ENCODE measurements around the gene ACADS. TPM values are rescaled to one million over a fixed set of nuclear protein-coding genes. Genes with fewer than 3 reads are reported as not detected.

The ACADS gene
- total RNA-seq, 2 experiments from 2014 or later, result 11.8 to 12.6 TPM

DNA sequence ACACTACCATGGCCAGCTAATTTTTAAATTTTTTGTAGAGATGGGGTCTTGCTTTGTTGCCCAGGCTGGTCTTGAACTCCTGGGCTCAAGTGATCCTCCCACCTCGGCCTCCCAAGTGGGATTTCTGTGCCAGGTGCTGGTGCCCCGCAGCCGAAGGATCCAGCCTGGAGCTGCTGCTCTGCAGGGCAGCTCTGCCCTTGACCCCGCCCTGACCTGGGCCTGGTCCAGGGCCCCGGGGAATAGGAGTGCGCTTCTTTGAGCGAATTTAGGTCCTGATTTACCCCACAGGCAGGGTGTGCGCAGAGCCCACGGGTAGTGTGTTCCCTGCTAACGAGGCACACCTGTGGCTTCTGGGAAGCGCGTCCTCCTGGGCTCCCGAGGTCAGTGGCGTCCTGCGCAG lies 15.2 kb downstream of the ACADS start:
- POLR2A ChIA-PET, result no interaction called here
- CTCF ChIA-PET, result no interaction called here

DNA sequence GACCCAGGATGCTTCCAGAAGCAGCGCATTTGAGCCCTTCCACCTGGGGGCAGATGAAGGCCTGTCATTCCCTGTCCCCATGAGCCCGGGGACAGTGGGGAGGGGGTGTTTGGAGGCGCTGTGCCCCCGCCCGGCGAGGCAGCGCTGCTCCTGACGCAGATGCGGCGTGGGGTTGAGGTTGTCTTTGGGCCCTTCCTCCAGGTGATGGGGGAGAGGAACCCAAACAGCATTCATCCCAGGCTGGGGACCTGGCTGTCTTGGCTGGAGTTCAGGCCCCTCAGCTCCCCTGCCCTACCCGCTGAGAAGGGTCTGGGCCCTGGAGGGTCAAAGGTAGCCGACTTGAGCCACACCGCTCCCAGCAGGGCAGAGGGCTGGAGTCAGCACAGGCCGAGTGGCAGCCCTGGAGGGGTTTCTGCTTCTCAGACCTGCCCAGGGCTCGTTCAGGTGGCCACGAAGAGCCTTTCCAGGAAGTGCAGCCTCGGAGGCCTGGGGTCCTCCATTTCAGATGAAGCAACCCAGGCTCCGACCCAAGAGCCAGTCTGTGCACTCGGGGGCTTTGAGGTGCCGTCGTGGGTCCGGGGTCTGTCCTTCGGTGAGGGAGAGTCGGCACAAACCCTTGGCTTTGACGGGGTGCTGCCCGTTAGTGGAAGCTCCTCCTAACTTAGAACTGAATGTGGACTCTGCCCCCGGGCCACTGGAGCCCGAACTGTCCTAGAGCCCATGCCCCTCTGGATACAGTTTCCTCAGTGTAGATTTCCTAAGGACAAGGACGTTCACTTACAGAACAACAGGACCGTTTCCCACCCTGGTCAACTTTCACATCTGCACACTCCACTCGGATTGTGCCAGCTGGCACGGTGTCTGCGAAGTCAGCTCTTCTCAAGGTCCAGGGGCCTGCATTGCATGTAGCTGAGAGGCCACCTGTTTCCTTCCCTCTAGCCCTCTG lies 16.1 kb downstream of the ACADS start:
- ChIA-PET POLR2A (no interaction called here), CTCF (interaction anchor here (0.7 kb wide), 1 partner anchor 129 kb away, joined by 3 read pairs; no protein-coding TSS in a partner anchor)

DNA sequence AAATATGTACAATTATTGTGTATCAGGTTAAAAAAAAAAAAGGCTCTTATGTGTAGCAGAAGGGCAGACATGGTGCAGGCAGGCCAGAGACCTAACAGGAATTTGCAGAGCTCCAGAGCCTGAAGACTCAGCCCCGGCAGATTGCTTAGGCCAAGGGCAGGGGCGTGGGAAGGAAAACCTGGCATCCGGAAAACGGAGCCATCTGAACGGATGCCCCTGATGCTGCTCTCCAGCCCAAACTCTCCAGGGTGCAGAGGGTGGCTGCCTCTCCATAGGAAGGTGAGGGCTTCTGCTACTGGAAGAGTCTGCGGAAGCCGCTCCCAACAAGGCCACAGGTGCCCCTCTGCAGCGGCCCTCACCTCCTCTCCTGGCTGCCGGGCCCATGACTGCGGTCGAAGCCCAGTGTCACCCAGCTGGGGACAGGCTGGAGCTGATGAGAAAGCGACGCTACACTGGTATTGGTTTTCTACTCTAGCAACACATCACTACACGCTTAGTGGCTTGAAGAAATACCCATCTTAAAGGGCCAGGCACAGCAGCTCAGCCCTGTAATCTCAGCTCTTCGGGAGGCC lies 19.4 kb downstream of the ACADS start:
- CTCF ChIA-PET, result interaction anchor here (0.5 to 1.1 kb wide), 5 partner anchors 9 to 446 kb away, joined by 3 to 5 read pairs (median 3); no protein-coding TSS in a partner anchor
- POLR2A ChIA-PET, result no interaction called here

DNA sequence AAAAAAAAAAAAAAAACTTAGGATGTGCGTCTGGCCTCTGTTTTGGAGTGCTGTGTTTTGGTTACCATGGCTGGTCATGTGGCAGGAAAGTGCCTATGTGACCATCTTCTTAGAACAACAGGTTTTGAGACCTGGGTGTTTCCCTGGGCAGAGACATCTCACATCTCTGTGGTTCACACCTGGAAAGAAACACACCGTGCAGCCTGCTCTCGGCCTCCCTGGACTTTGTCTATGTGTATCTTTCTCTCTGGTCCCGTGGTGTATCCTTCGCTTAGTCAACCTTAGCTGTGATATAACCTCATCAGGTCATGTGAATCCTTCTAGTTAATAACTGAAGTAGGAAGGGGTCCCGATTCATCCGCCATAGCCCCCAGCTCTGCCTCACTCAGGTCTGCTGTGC lies 22.6 kb downstream of the ACADS start:
- ChIA-PET POLR2A (no interaction called here), CTCF (interaction anchor here (0.7 kb wide), 1 partner anchor 381 kb away, joined by 3 read pairs; no protein-coding TSS in a partner anchor)

GRCh38 chr12:120749256-120749655 lies 23.6 kb downstream of the ACADS start:
- POLR2A ChIA-PET, result interaction anchor here (0.5 kb wide), 1 partner anchor 407 kb away, joined by 5 read pairs; no protein-coding TSS in a partner anchor
- CTCF ChIA-PET, result interaction anchor here (0.7 kb wide), 3 partner anchors 22 to 1159 kb away, joined by 3 to 4 read pairs (median 3); no protein-coding TSS in a partner anchor

DNA sequence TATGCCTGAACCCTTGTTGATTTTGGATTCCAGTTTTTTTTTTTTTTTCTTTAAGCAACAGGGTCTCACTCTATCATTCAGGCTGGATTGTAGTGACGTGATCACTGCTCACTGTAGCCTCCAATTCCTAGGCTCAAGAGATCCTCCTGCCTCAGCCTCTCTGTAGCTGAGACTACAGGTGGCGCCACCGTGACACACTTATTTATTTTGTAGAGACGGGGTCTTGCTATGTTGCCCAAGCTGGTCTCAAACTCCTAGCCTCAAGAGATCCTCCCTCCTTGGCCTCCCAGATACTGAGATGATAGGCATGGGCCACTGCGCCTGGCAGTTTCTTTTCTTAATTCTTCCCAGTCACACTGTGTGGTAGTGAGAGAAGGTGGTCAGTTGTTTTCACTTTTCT lies 25.2 kb downstream of the ACADS start:
- ChIA-PET CTCF (interaction anchor here (0.7 kb wide), 2 partner anchors 85 to 468 kb away, joined by 3 read pairs; no protein-coding TSS in a partner anchor), POLR2A (no interaction called here)

DNA sequence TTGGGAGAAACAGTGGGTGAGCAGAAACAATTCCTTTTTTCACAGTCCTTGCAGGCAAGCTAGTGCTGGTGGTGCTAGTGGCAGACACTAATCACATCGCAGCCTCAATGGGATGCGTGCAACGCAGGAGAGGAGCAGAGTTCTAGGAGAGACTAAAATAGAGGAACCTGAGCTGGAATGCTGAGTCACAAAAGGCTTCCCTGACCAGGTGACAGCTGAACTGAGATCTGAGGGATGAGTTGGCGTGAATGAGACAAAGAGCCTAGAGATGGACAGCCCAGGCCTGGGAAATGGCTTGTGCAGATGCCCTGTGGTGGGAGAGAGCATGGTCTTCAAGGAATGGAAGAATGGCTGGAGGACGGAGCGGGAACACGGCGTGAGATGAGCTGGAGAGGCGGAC lies 25.8 kb downstream of the ACADS start:
- ChIA-PET CTCF (interaction anchor here (0.7 kb wide), 2 partner anchors 329 to 467 kb away, joined by 3 read pairs; no protein-coding TSS in a partner anchor), POLR2A (no interaction called here)

- POLR2A ChIA-PET, result no interaction called here
- CTCF ChIA-PET, result interaction anchor here (1.2 kb wide), 1 partner anchor 9 kb away, joined by 3 read pairs; no protein-coding TSS in a partner anchor
Measured at GRCh38 chr12:120754792-120755191, 29.2 kb downstream of the ACADS start.

- ChIA-PET POLR2A (no interaction called here), CTCF (no interaction called here)
Measured at GRCh38 chr12:120755269-120755668, 29.6 kb downstream of the ACADS start.

DNA sequence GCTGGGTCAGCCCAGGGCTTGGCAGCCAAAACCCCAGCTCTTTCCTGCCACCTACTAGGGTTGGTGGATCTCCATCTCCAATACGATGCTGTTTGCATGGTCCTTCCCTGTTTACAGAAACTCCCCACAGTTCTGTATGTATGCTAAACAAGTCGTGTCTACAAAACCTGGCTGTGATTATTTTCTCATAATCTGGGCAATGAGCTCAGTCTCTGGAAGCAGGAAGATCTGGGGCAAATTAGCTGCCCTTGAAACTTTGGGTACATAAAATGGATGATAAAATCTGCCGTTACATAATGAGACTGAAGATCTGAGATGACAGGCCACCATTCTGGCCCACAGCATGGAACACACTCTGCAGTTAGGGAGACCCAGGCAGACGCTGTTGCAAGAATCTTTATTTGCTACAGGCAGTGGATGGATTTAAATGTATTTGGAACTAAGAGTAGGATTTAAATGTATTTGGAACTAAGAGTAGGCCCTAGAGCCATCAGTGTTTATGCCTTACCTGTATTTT lies 31.7 kb downstream of the ACADS start:
- ChIA-PET POLR2A (interaction anchor here (1.5 kb wide), 1 partner anchor 70 kb away, joined by 6 read pairs; the partner anchor contains the start of gene MLEC), CTCF (no interaction called here)

GRCh38 chr12:120757949-120758348 lies 32.3 kb downstream of the ACADS start:
- CTCF ChIA-PET, result no interaction called here
- POLR2A ChIA-PET, result no interaction called here

DNA sequence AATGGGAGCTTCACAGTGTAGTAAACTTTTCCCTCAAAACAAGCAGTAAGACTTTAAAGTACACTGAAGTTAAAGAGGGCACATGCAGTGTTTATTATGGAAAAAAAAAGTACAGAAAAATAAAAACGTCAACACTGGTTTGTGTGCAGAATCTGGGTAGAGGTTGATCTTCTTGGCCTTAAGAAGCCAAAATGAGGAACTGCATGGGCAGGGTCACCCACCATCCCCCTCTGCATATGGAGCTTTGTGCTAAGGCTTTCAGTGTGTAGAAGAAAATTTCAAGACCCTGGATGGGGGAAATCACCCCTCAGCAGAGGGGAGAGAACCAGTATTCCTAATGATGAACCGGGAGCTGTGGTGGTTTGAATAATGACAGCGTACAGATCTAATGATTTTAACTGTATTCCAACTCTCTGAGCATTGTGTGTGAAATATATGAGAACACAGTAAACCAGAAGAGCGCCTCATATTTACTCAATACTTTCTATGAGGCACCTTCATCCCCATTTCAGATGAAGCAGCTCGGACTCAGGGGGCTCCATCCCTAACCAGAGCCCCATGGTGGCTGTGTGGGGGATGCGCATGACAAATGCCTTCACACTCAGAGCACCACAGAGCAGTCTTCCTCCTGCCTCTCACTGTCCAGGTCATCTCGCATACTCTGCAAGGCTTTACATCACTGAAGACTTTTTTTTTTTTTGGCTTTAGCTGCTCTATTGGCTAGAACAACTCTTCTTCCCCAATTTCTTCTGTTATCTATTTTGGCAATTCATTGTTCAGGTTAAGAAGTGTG lies 33.4 kb downstream of the ACADS start:
- CTCF ChIA-PET, result no interaction called here
- POLR2A ChIA-PET, result no interaction called here

GRCh38 chr12:120759591-120760348 lies 34.1 kb downstream of the ACADS start:
- ChIA-PET POLR2A (no interaction called here), CTCF (no interaction called here)

GRCh38 chr12:120760349-120761254 lies 35.0 kb downstream of the ACADS start:
- CTCF ChIA-PET, result no interaction called here

DNA sequence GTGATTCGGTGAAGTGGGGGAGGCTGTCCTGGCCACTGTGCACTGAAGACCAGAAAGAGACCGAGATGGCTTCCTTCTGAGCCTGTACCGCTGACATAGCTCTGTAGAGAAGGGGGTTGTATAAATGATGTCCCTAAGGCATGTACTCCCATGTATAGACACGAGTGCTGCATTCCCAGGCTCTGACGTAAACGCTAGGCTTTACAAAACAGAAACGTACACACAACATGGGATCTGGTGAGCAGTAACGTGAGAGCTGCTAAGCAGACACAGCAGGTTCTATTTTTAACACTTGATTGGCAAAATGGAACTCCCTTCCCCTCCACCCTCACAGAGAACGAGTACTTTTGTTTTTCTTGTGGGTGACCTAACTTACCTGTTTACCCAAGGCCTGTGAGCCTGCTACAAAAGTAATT lies 35.9 kb downstream of the ACADS start:
- CTCF ChIA-PET, result no interaction called here
- POLR2A ChIA-PET, result no interaction called here

More at GRCh38 chr12:120760349-120761254, 35.0 kb downstream of the ACADS start:
- POLR2A ChIA-PET, result no interaction called here

GRCh38 chr12:120762086-120762485 lies 36.5 kb downstream of the ACADS start:
- ChIA-PET POLR2A (no interaction called here), CTCF (interaction anchor here (0.7 kb wide), 1 partner anchor 10 kb away, joined by 4 read pairs; no protein-coding TSS in a partner anchor)

DNA sequence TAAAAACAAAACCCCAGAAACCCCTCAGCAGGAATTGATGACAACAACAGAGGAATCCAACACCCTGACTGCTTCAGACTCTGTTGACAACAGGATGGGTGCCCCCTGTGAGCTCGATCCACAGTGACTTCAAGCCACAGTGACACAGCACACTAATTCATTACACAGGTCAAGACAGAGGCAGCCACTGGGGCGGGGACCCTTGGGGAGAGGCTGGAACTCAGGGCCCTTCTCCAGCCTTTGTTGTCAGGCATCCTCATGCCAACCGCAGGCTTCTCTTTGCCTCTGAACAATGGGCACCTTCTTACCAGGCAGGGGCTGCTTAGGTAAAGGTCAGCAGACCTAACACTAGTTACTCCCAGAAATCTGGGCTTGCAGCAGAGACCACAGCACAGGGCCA lies 37.6 kb downstream of the ACADS start:
- ChIA-PET POLR2A (no interaction called here), CTCF (interaction anchor here (0.6 kb wide), 1 partner anchor 9 kb away, joined by 3 read pairs; no protein-coding TSS in a partner anchor)

DNA sequence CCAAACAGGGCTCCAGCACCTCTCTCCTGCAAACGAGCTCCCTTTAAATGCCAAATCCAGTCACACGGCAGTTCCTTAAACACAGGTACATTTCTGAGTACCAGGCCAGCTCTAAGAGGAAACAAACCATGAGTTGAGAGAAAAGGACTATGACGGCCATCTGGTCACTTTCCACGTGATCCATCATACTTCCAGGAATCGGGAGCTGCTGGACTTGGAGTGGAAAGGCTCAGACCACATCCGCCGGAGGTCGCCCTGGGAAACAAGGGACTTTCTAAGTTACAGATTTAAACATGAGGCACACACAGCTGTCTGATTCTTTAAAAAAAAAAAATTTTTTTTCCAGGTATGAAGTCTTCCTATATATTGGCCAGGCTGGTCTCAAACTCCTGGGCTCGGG lies 39.2 kb downstream of the ACADS start:
- ChIA-PET CTCF (no interaction called here), POLR2A (no interaction called here)
